Raji (cell line): ENCODE data around the gene GAL3ST3.

Source experiments
- POLR2A ChIP-seq: IDR thresholded peaks from 2 replicates; pipeline ENCODE4 v1.6.1; 2011; ENCODE audit warnings: low read depth, low read length, control low read depth; ENCODE audit not compliant: insufficient read depth

Gene GAL3ST3

GRCh38 chr11:66048547-66049323, at the start of gene GAL3ST3:
TSS of gene GAL3ST3 (minus strand) at chr11:66049161. CDS start at chr11:66045415, 3,746 bp downstream.
- no peak for TF ChIP-seq POLR2A

DNA sequence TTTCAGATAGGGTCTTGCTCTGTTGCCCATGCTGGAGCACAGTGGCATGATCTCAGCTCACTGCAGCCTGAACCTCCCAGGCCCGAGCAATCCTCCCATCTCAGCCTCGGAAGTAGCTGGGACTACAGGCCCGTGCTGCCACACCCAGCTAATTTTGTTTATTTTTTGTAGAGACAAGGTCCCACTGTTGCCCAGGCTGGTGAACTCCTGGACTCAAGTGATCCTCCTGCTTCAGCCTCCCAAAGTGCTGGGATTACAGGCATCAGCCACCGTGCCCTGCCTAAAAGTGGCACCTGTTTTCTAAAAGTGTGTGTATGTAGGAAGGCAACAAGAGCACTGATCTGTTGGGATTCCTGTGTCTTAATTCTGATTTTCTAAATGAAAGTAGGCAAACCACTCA, 41.3 kb upstream of the GAL3ST3 start:
- no peak for TF ChIP-seq POLR2A

- TF ChIP-seq POLR2A, result no peak
These were observed 40.1 kb upstream of the GAL3ST3 start for GRCh38 chr11:66089067-66089466.

- no peak for TF ChIP-seq POLR2A
These were observed 38.4 kb upstream of the GAL3ST3 start for GRCh38 chr11:66087148-66087908.

- TF ChIP-seq POLR2A, result no peak
These were observed 36.0 kb upstream of the GAL3ST3 start for GRCh38 chr11:66084821-66085475.

GRCh38 chr11:66083767-66084166, 34.8 kb upstream of the GAL3ST3 start:
- TF ChIP-seq POLR2A, result no peak

DNA sequence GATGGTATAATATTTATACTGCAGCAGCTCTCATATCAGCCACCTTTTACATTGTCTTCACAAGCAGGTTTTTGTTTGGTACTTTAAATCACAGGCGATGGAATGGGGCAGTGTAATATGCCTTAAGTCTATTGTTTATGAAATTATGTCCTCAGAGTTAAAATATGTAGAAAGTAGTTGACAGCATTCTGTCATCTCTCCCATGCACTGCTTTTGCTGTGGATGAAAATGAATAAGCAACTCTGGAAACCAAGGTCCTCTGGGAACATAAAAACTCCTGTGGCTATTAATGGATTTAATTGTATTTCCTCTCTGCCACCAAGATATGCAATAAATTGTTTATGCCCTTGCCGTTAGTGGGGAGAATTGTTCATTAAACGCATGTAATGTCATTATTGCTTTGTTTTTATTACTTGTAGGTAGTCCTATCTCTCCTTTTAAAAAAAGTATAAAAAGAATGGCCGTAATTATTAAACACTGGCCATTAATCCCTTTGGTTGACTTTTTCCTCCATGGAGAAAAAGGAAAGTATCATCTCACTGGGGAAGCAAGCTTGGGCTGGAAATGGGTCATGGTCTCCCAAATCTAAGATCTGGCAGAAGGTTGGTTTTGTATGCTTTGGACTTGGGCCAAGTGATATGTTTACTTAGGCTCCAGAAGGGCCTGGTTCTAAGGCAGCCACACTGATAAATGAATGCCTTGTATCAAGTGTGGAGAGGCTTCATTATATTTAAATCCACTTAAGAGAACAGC, 34.2 kb upstream of the GAL3ST3 start:
- no peak for TF ChIP-seq POLR2A

GRCh38 chr11:66081505-66081904, 32.5 kb upstream of the GAL3ST3 start:
- TF ChIP-seq POLR2A, result 0 out of 2 replicates have a peak, but pooled peaks have one; percentile 12

GRCh38 chr11:66080055-66080817, 31.3 kb upstream of the GAL3ST3 start:
- TF ChIP-seq POLR2A, result no peak

DNA sequence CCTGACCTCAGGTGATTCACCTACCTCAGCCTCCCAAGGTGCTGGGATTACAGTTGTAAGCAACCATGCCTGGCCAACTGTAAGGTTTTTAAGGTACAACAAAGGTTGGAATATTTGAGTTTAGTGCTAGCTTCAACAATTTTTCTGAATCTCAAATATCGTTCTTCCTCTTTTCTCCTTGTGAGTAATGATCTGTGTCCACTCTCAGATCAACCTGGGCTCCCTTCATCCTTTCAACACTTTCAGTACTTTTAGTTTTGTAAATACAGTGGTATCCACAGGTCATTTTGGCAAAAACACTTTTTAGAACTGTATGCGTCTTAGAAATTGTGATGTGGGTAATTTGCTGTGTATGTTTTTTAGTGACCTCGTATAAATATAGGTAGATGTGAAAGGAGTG, 29.0 kb upstream of the GAL3ST3 start:
- no peak for TF ChIP-seq POLR2A

DNA sequence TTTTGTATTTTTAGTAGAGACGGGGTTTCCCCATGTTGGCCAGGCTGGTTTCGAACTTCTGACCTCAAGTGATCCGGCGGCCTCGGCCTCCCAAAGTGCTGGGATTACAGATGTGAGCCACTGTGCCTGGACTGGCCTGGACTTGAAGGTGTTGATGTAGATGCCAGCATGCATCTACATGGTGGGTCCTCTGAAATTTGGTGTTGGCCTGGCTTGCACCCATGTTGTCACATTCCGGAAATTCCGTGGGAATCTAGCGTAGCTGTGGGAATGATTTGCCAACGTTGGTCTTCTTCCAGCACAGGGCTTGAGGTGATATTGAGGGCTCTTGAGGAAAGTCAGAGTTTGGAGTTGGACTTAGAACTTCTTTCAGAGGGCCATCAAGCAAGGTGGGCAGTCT, 27.6 kb upstream of the GAL3ST3 start:
- no peak for TF ChIP-seq POLR2A

DNA sequence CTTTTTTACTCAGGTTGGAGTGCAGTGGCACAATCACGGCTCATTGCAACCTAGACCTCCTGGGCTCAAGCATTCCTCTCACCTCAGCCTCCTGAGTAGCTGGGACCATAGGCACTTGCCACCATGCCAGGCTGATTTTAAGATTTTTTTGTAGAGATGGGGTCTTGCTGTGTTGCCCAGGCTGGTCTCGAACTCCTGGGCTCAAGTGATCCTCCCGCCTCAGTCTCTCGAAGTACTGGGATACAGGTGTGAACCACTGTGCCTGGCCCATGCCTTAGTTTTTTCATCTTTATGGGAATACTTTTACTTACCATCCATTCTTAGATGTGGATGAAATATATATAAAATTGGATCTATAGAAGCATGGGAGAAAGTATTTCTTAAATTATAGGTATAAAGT, 26.3 kb upstream of the GAL3ST3 start:
- TF ChIP-seq POLR2A, result no peak

- TF ChIP-seq POLR2A, result no peak
These were observed 24.7 kb upstream of the GAL3ST3 start for GRCh38 chr11:66073669-66074068.

GRCh38 chr11:66072518-66072917, 23.6 kb upstream of the GAL3ST3 start:
- TF ChIP-seq POLR2A, result no peak

- TF ChIP-seq POLR2A, result no peak
These were observed 23.1 kb upstream of the GAL3ST3 start for GRCh38 chr11:66072081-66072480.

- TF ChIP-seq POLR2A, result no peak
These were observed 22.4 kb upstream of the GAL3ST3 start for GRCh38 chr11:66071381-66071801.
